Prostate gland (tissue), 2 donors: ENCODE results near the gene MYO1A. TPM values are rescaled to one million over a fixed set of nuclear protein-coding genes. Genes with fewer than 3 reads are reported as not detected.

ENCODE experiments used
- DNase-seq: peaks from one replicate; pipeline ENCODE4 v3.0.0-alpha.2; 2019; ENCODE audit warnings: low spot score
- H3K27ac ChIP-seq, 2 donors: fragments of 200-600 bp; sonication (generic); 2 replicates each; pipeline ENCODE4 v1.5.1; 2017 to 2019
- H3K27me3 ChIP-seq: fragments of 200-600 bp; sonication (generic); replicated peaks from 2 replicates; pipeline ENCODE4 v1.5.1; 2019; ENCODE audit not compliant: insufficient read depth
- H3K36me3 ChIP-seq, 2 donors: fragments of 200-600 bp; sonication (generic); 1 replicate in 1 of 2; 2 replicates in 1 of 2; pipeline versions ENCODE4 v1.5.1 to v1.8.1; 2017 to 2019
- H3K4me1 ChIP-seq: fragments of 200-600 bp; sonication (generic); replicated peaks from 2 replicates; pipeline ENCODE4 v1.5.1; 2019
- H3K4me3 ChIP-seq, 2 donors: fragments of 200-600 bp; sonication (generic); 2 replicates each; pipeline ENCODE4 v1.5.1; 2017 to 2019
- H3K9me3 ChIP-seq: fragments of 200-600 bp; sonication (generic); 2 replicates; pipeline ENCODE4 v1.5.1; 2017
- POLR2A ChIP-seq: fragments of 450-650 bp; IDR thresholded peaks from one replicate; pipeline ENCODE4 v1.6.1; 2016; ENCODE audit warnings: antibody characterized with exemption, mild to moderate bottlenecking
- POLR2AphosphoS5 ChIP-seq: sonication (generic); formaldehyde crosslinking; IDR thresholded peaks from one replicate; pipeline ENCODE4 v1.6.1; 2017; ENCODE audit warnings: antibody characterized with exemption
- WGBS: methylation state at CpG from one replicate; pipeline ENCODE4 v1.1.5; 2018; 5-methylcytosine and 5-hydroxymethylcytosine counted together
- intact Hi-C: fragments of 100-400 bp; cut with DNase I; formaldehyde crosslinking; loops from one replicate; pipeline ENCODE4 v1.14.2; 2022
- total RNA-seq, 2 donors: library from RNA; depleted of rRNA; stranded (reverse); fragments of >200 nt; gene quantifications; one replicate each; pipeline ENCODE4 v1.1.0, GENCODE V29; 2016
- TF ChIP-seq, protein P1 (sequence below), 4 experiments: fragments of 200-600 bp in 2 of 4; fragments of 450-650 bp in 2 of 4; sonication (generic) in 2 of 4; IDR thresholded peaks; 1 replicate in 3 of 4; 2 replicates in 1 of 4; pipeline ENCODE4 v1.5.1; 2016 to 2019; ENCODE audit warnings: antibody characterized with exemption in 4 of 4, mild to moderate bottlenecking in 2 of 4, moderate library complexity in 2 of 4

Gene MYO1A
- total RNA-seq, 2 donors from 2014 or later = 0.09 to 0.74 TPM

DNA sequence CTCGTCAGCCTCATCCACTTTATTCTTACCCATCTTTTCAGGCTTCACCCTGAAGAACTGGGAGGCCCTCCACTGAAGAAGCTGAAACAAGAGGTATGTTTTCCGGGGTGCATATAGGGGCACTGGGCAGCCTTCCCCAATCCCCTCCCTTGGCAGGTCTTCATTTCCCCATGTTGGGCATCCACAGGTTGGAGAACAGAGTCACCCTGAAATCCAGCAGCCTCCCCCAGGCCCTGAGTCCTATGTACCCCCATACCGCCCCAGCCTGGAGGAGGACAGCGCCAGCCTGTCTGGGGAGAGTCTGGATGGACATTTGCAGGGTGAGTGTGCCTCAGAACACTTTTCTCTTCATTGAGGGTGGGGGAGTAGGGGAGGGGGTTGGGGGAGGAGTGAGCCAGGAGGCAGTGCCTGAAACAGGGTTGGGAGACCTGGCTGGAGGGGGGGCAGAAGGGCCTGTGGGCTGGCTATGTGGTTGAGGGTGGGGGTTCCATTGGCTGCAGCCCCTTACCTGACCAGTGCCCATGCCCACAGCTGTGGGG is 43.0 kb upstream of the MYO1A start:
- DNase-seq = no peak
- no peak for TF ChIP-seq POLR2AphosphoS5
- TF ChIP-seq POLR2A = no peak
- TF ChIP-seq, protein P1, sequence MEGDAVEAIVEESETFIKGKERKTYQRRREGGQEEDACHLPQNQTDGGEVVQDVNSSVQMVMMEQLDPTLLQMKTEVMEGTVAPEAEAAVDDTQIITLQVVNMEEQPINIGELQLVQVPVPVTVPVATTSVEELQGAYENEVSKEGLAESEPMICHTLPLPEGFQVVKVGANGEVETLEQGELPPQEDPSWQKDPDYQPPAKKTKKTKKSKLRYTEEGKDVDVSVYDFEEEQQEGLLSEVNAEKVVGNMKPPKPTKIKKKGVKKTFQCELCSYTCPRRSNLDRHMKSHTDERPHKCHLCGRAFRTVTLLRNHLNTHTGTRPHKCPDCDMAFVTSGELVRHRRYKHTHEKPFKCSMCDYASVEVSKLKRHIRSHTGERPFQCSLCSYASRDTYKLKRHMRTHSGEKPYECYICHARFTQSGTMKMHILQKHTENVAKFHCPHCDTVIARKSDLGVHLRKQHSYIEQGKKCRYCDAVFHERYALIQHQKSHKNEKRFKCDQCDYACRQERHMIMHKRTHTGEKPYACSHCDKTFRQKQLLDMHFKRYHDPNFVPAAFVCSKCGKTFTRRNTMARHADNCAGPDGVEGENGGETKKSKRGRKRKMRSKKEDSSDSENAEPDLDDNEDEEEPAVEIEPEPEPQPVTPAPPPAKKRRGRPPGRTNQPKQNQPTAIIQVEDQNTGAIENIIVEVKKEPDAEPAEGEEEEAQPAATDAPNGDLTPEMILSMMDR (IDR thresholded peaks at IDR 0.05) = no peak
- no peak overlapping the region for H3K4me3 ChIP-seq
- 58% methylated on average over 4 of the region's 4 CpGs for WGBS
- H3K27ac ChIP-seq = peak overlapping the region; percentile 79 to 99
- peaks cover 0 to 10% of the 10 kb centered on the region in 2 donors for H3K36me3 ChIP-seq
- H3K9me3 ChIP-seq = no peaks in the 10 kb centered on the region
- H3K4me1 ChIP-seq = peaks cover 34% of the 10 kb centered on the region
- no peaks in the 10 kb centered on the region for H3K27me3 ChIP-seq
- intact Hi-C loops = no loop called here

DNA sequence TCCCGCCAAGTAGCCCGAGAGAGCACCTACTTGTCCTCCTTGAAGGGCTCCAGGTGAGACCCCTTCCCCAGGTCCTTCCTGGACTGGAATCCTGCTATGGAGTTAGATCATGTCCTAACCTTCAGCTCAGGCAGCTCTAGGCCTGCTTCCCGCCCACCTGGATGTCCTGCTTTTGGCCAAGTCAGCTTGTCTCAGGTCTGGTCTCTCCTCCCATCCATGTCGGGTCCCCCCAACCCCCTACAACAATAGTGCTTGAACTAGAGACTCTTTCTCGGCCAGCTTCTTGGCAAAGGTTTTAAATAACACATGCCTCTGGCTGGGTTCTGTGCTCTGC is 42.6 kb upstream of the MYO1A start:
- WGBS = 51% methylated on average over 5 of the region's 5 CpGs
- Histone ChIP-seq H3K4me3 (no peak overlapping the region), H3K27ac (peak overlapping the region; percentile 79 to 99), H3K9me3 (no peaks in the 10 kb centered on the region), H3K36me3 (peaks cover 0 to 10% of the 10 kb centered on the region in 2 donors), H3K27me3 (no peaks in the 10 kb centered on the region), H3K4me1 (peaks cover 34% of the 10 kb centered on the region)
- intact Hi-C loops = no loop called here
- TF ChIP-seq POLR2A (no peak), POLR2AphosphoS5 (no peak)
- TF ChIP-seq, protein P1 (IDR thresholded peaks at IDR 0.05) = no peak
- DNase-seq = no peak

DNA sequence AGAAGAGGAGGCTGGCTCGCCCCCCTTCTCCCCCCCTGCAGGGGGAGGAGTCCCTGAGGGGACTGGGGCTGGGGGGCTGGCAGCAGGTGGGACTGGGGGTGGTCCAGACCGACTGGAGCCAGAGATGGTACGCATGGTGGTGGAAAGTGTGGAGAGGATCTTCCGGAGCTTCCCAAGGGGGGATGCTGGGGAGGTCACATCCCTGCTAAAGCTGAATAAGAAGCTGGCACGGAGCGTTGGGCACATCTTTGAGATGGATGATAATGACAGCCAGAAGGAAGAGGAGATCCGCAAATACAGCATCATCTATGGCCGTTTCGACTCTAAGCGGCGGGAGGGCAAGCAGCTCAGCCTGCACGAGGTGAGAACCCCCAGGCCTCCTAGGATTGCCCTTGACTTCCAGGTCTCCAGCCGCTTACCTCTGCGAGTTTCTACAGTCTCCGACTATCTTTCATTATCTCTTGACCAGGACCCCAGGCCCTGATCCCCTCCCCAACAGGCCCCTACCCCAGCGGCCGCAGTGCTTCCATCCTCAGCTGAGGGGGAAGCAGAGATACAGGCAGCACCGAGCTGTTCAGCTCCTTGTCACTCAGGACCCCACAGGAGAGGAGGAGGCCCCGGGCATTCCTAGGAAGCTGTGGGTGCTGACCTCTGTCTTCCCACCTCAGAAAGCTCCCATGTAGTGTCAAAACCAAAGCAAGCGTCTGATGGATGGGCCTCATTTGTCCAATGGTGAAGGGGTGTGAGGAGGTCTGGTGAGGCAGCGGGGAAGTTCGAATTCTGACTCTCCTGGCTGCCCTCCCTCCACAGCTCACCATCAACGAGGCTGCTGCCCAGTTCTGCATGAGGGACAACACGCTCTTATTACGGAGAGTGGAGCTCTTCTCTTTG is 42.0 kb upstream of the MYO1A start:
- intact Hi-C loops = no loop called here
- Histone ChIP-seq H3K4me1 (peaks cover 34% of the 10 kb centered on the region), H3K27me3 (no peaks in the 10 kb centered on the region), H3K27ac (peak overlapping the region; percentile 79 to 99), H3K36me3 (peaks cover 0 to 7% of the 10 kb centered on the region in 2 donors), H3K9me3 (no peaks in the 10 kb centered on the region), H3K4me3 (no peak overlapping the region)
- WGBS = 69% methylated on average over 24 of the region's 25 CpGs
- no peak for DNase-seq
- no peak for TF ChIP-seq POLR2AphosphoS5
- TF ChIP-seq, protein P1 (IDR thresholded peaks at IDR 0.05) = no peak
- TF ChIP-seq POLR2A = no peak

DNA sequence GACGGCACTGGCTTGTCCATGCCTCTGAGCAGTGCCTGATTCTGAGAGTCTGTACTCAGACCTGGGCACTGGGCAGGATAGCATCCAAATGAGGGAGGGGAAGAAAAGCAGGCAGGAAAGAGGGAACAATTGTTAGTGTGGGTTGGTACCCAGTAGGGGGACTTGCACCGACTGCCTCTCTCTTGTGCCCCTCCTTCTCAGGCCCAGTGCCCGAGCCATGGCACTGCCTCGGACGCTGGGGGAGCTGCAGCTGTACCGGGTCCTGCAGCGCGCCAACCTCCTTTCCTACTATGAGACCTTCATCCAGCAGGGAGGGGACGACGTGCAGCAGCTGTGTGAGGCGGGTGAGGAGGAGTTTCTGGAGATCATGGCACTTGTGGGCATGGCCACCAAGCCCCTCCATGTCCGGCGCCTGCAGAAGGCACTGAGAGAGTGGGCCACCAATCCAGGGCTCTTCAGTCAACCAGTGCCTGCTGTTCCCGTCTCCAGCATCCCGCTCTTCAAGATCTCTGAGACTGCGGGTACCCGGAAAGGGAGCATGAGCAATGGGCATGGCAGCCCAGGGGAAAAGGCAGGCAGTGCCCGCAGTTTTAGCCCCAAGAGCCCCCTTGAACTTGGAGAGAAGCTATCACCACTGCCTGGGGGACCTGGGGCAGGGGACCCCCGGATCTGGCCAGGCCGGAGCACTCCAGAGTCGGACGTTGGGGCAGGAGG is 41.2 kb upstream of the MYO1A start:
- TF ChIP-seq, protein P1 (IDR thresholded peaks at IDR 0.05) = peak in 2 of 4 experiments; percentile 13 to 30
- TF ChIP-seq POLR2A = no peak
- Histone ChIP-seq H3K9me3 (no peaks in the 10 kb centered on the region), H3K36me3 (peaks cover 0 to 7% of the 10 kb centered on the region in 2 donors), H3K4me3 (peak overlapping the region in 1 of 2 donors; percentile 91), H3K27ac (peak overlapping the region; percentile 99), H3K27me3 (no peaks in the 10 kb centered on the region), H3K4me1 (peaks cover 37% of the 10 kb centered on the region)
- no peak for DNase-seq
- 27% methylated on average over 18 of the region's 22 CpGs for WGBS
- intact Hi-C loops = no loop called here
